Raji (cell line): ENCODE measurements around the gene CERT1.

Experiments used
- POLR2A ChIP-seq: IDR thresholded peaks from 2 replicates; pipeline ENCODE4 v1.6.1; 2011; ENCODE audit warnings: low read depth, low read length, control low read depth; ENCODE audit not compliant: insufficient read depth

The CERT1 gene

DNA sequence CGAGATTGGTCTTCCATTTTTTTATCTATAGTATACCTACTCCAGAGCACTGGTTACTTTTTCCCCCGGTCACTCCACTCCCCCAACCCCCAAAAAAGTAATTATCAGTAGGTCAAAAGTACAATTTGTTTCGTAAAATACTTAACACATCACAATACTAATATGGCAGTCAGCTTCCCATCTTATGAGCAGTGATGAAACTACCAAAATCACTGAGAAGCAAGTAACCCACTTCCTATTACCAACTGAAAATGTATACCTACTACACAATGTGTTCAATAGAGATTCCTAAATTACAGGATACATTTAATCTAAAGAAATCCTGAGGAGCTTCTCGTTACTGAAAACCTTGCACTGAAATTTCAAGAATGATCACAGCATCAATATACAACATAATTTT lies 1.9 kb downstream of the CERT1 start:
- no peak for TF ChIP-seq POLR2A

GRCh38 chr5:75507841-75508240 lies 3.6 kb downstream of the CERT1 start:
- TF ChIP-seq POLR2A, result no peak

- TF ChIP-seq POLR2A, result no peak
Observed at GRCh38 chr5:75498208-75498777, 13.1 kb downstream of the CERT1 start.

DNA sequence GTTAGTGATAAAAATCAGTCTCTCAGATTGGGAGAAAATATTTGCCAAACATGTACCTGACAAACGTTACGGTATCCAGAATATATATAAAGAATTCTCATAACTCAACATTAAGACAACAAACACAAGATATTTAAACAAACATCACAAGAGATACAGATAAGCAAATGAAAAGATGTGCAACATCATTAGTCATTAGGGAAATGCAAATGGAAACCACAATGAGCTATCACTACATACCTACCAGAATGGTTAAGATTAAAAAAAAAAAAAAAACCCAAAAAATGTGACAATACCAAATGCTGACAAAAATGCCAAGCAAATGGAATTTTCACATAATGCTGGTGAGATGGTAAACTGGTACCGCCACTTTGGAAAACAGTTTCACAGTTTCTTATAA lies 15.4 kb downstream of the CERT1 start:
- no peak for TF ChIP-seq POLR2A

DNA sequence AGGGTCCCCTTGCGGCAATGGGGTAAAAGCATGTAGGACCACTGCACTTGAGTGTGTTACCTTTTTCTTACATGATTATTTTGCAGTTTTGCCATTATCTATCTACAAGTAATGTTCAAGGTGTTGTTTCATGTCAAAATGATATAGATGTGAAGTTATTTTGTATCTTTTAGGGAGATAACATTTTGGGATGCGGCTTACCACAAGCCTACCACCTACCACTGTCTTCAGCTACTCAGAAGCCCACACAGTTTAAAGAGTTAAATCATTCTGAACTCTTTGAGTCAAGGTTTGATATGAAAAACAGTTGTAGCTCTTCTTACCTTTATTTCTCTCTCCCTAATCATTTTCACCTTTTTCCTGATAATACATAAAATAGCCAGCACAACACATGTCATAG lies 19.8 kb downstream of the CERT1 start:
- no peak for TF ChIP-seq POLR2A

- TF ChIP-seq POLR2A, result no peak
Observed at GRCh38 chr5:75484605-75485004, 26.8 kb downstream of the CERT1 start.

DNA sequence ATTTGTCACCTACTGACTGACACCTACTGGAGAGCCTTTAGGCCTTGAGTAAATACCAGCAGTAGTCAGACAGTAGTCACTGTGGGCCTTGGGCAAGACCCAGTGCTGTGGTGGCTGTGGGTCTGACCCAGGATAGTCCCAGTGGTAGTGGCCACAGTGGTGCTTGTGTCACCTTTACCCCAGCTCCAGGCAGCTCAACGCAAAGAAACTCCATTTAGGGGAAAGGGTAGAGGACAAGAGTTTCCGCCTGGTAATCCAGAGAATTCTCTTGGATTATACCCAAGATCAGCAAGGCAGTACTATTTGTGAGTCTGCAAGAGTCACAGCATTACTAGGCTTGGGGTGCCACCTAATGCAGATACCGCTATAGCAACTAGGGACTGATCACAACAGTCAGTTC lies 28.9 kb downstream of the CERT1 start:
- TF ChIP-seq POLR2A, result no peak

DNA sequence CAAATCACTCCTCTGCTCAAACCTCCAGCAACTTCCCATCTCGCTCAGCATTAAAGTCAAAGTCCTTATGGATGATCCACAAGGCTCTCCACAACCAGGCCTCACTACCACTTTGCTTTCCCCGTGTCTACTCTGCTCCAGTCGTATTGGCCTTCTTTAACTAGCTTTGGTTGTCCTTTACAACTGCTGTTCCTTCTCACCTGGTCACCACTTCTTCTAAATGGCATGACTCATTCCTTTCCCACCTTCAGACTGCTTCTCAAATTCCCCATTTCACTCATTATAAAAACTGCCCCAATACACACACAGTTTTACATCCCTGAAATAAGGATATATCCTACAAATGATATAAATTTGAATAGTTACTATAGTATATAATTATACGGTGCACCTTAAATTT lies 30.4 kb downstream of the CERT1 start:
- no peak for TF ChIP-seq POLR2A

DNA sequence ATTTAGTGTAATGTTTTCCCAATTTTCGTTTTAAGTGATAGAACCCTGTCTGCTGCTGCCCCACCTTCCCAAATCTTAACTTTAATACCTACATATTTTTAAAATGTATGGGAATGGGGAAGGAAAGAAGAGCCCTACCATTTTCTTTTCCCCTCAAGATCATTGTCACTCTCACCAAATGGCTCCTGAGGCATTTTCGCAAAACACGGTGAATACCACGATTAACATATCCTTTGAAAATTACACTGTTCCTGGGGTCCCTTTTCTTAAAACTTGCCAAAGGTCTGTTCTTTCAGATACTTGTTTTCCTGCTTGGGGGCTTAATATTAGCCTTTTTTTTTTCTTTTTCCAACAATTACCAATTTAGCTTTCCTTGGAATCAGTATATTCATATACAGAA lies 36.1 kb downstream of the CERT1 start:
- TF ChIP-seq POLR2A, result no peak

GRCh38 chr5:75473463-75473862 lies 38.0 kb downstream of the CERT1 start:
- TF ChIP-seq POLR2A, result no peak

DNA sequence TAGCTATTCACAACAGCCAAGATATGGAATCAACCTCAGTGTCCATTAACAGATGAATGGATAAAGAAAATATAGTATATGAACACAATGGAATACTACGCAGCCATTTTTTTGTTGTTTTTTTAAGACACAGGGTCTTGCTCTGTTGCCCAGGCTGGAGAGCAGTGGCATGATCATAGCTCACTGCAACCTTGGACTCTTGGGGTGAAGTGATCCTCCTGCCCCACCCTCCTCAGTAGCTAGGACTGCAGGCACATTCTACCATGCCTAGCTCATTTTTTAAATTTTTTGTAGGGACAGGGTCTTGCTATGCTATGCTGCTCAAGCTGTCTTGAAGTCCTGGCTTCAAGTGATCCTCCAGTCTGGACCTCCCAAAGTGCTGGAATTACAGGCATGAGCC lies 38.5 kb downstream of the CERT1 start:
- no peak for TF ChIP-seq POLR2A

DNA sequence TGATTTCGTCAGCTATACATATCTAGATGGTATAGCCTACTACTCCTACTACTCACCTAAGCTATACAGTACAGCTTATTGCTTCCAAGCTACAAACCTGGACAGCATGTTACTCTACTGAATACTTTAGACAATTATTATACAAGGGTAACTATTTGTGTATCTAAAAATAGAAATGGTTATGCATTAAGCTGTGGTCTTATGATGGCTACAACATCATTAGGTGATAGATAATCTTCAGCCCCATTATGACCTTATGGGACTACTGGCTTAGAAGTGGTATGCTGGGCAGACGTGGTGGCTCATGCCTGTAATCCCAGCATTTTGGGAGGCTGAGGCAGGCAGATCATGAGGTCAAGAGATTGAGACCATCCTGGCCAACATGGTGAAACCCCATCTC lies 40.2 kb downstream of the CERT1 start:
- TF ChIP-seq POLR2A, result no peak

DNA sequence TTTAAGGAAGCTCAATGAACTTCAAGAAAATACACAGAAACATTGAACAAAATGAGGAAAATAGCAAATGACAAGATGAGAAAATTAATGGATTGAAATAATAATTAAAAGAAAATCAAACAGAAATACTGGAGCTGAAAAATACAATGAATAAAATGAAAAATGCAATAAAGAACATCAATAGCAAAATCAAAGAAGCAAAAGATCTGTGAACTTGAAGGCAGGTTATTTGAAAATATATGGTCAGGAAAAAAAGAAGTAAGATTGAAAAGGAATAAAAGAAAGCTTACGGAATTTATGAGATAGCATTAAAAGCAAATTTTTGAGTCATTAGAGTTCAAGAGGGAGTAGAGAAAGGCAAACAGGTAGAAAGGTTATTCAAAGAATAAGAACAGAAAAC lies 42.4 kb downstream of the CERT1 start:
- TF ChIP-seq POLR2A, result no peak

DNA sequence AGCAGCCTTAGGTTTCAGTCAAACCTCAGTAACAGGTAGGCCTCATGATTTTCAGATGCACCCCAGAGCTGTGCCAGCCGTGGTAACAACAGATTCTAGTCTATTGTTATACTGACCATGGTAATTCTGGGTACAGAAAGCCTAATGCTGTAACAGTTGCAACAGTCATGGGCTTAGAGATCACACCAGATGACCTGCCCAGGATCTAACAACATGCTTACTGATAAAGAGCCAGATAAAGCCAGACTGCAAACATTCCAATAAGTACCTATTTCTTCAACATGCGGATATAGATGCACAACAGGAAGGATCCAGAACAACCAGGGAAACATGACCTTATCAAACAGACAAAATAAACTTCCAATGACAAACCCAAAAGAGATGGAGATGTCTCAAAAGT lies 42.8 kb downstream of the CERT1 start:
- TF ChIP-seq POLR2A, result no peak

DNA sequence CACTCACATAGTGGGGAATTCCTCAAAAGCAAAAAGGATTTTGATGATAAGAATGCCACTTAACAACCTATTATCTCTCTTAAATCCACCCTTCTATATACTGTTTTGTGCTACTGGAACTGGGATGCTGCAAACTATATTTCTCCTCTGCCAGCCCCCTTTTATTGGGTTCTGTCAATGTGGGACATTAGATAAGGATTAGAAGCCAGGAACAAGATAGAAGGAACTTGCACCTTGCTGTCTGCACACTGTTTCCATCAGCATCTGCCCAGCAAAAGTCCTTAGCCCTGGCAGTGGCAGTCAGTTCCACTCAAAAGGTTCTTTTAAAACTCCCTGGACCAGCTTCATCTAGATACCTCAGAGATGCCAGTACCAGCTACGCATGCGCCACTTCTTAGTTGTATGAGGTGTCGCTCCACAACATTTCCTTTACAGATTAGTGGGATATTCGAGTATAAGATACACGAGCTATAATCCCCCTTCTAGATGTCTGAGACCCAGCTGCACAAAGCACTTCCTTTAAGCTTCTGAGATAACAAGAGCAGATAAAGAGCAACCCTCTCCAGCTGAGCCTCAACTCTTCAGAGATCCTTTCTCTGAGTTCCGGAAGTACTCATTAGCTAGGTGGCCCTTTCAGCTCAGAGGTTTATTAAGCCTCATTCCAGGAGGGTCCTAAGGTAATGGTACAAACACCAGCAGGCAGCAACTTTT lies 45.3 kb downstream of the CERT1 start:
- TF ChIP-seq POLR2A, result no peak

- TF ChIP-seq POLR2A, result no peak
Observed at GRCh38 chr5:75465480-75465879, 45.9 kb downstream of the CERT1 start.

DNA sequence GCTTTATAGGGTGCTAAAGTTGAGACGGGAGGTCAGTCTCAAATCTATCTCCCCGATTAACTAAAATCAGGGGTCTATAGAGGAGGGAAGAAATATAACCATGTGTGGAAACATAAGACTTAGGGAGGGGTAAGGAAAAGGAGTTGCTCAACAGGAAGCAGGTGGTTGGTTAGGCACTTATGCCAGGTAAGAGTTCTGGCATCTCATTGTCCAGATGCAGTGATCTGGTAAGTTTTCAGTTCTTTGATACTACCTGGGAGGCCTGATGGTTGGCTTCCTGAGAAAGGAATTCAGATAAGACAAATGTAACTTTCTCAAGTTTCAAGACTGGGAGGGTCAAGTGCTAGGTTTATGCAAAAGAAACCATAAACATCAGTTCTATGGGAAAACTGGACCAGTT lies 47.7 kb downstream of the CERT1 start:
- TF ChIP-seq POLR2A, result no peak

DNA sequence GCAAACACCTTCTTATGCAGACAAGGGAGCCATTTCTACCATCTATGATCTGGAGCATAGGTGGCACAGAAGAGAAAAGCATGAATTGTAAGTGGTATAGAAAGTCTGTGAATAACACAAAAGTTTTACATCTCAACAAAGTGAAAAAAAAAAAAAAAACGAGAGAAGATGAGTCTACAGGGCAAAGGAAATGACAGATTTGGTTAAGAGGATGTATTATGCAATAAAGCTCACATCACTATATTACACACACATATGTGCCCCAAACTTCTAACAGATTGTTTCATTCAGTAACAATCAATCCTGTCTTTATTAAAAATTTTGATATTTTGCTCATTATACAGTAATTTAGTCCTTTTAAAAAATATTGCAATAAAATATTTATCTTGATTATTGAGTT lies 49.8 kb downstream of the CERT1 start:
- TF ChIP-seq POLR2A, result no peak
